Measurements from ENCODE around the gene CNPY1. TPM values are rescaled to one million over a fixed set of nuclear protein-coding genes. Genes with fewer than 3 reads are reported as not detected.

Gene CNPY1
- total RNA-seq, 4 donors from 2014 or later: not detected

- intact Hi-C loops (cut with DNase I): no loop called here
- no peaks in the 10 kb centered on the region for H3K9me3 ChIP-seq
- TF ChIP-seq EP300 (IDR thresholded peaks at IDR 0.05) (no peak), CTCF (IDR thresholded peaks at IDR 0.05) (no peak), POLR2AphosphoS5 (IDR thresholded peaks at IDR 0.05) (no peak), POLR2A (IDR thresholded peaks at IDR 0.05; ENCODE audit: low read depth) (no peak)
- H3K4me3 ChIP-seq: peak within 1 kb of the TSS; percentile 52 to 64 (median 58)
- peaks cover 13 to 97% (median 90%) of the 10 kb centered on the region in 4 donors for H3K27me3 ChIP-seq
- no peak for DNase-seq (ENCODE audit: extremely low spot score)
- H3K27ac ChIP-seq (replicated peaks in 1 of 4): no peak within 1 kb of the TSS
- H3K36me3 ChIP-seq: no peaks in the 10 kb centered on the region
- WGBS: 3% methylated on average over 38 of the region's 105 CpGs
- H3K4me1 ChIP-seq: peaks cover 44 to 62% (median 54%) of the 10 kb centered on the region in 4 donors
Observed at GRCh38 chr7:155458111-155458877, 88.1 kb downstream of the CNPY1 start, which contains the start of gene EN2. TSS of gene EN2 (plus strand) at chr7:155458129. CDS start at chr7:155458378, 249 bp downstream.

GRCh38 chr7:155457544-155458110 lies 88.7 kb downstream of the CNPY1 start:
- Histone ChIP-seq H3K4me1 (peaks cover 44 to 63% (median 54%) of the 10 kb centered on the region in 4 donors), H3K9me3 (no peaks in the 10 kb centered on the region), H3K27ac (replicated peaks in 1 of 4) (no peak overlapping the region), H3K4me3 (peak overlapping the region; percentile 52 to 64 (median 58)), H3K36me3 (no peaks in the 10 kb centered on the region), H3K27me3 (peaks cover 14 to 97% (median 90%) of the 10 kb centered on the region in 4 donors)
- no peak for DNase-seq (ENCODE audit: extremely low spot score)
- 6% methylated on average over 17 of the region's 98 CpGs for WGBS
- intact Hi-C loops (cut with DNase I): no loop called here
- no peak for TF ChIP-seq POLR2AphosphoS5 (IDR thresholded peaks at IDR 0.05)
- no peak for TF ChIP-seq CTCF (IDR thresholded peaks at IDR 0.05)

GRCh38 chr7:155456738-155457543 lies 89.4 kb downstream of the CNPY1 start:
- intact Hi-C loops (cut with DNase I): no loop called here
- DNase-seq (ENCODE audit: extremely low spot score): no peak
- TF ChIP-seq POLR2AphosphoS5 (IDR thresholded peaks at IDR 0.05): peak in 1 of 2 donors; percentile 56
- TF ChIP-seq CTCF (IDR thresholded peaks at IDR 0.05): no peak
- H3K9me3 ChIP-seq: no peaks in the 10 kb centered on the region
- peak overlapping the region; percentile 52 to 64 (median 58) for H3K4me3 ChIP-seq
- no peaks in the 10 kb centered on the region for H3K36me3 ChIP-seq
- WGBS: 5% methylated on average over 36 of the region's 69 CpGs
- no peak overlapping the region for H3K27ac ChIP-seq (replicated peaks in 1 of 4)
- peaks cover 44 to 63% (median 54%) of the 10 kb centered on the region in 4 donors for H3K4me1 ChIP-seq
- H3K27me3 ChIP-seq: peaks cover 16 to 97% (median 83%) of the 10 kb centered on the region in 4 donors

GRCh38 chr7:155455776-155456737 lies 90.3 kb downstream of the CNPY1 start:
- H3K4me3 ChIP-seq: peak overlapping the region in 3 of 4 donors; percentile 52 to 64 (median 63)
- intact Hi-C loops (cut with DNase I): no loop called here
- WGBS: 8% methylated on average over 14 of the region's 27 CpGs

More at GRCh38 chr7:155455776-155456737, 90.3 kb downstream of the CNPY1 start:
- H3K36me3 ChIP-seq: no peaks in the 10 kb centered on the region
- H3K27me3 ChIP-seq: peaks cover 16 to 97% (median 81%) of the 10 kb centered on the region in 4 donors
- H3K27ac ChIP-seq (replicated peaks in 1 of 4): no peak overlapping the region
- TF ChIP-seq EP300 (IDR thresholded peaks at IDR 0.05): no peak
- no peak for TF ChIP-seq POLR2A (IDR thresholded peaks at IDR 0.05; ENCODE audit: low read depth)
- no peak for TF ChIP-seq POLR2AphosphoS5 (IDR thresholded peaks at IDR 0.05)
- TF ChIP-seq CTCF (IDR thresholded peaks at IDR 0.05): no peak
- peaks cover 44 to 66% (median 55%) of the 10 kb centered on the region in 4 donors for H3K4me1 ChIP-seq
- no peak for DNase-seq (ENCODE audit: extremely low spot score)
- no peaks in the 10 kb centered on the region for H3K9me3 ChIP-seq
